Colonic mucosa (tissue), 4 donors: ENCODE results near the gene TEX11. TPM values are rescaled to one million over a fixed set of nuclear protein-coding genes. Genes with fewer than 3 reads are reported as not detected.
"Not testable (repeated sequence)": the region's sequence is repeated elsewhere in the genome, so short reads cannot be mapped to it uniquely, and the experiment has no call there.

ENCODE experiments used
- DNase-seq: peaks from one replicate; pipeline ENCODE4 v3.0.0-alpha.2; 2020
- H3K27ac ChIP-seq: fragments of 200-600 bp; one replicate; pipeline ENCODE4 v1.8.0; 2021
- H3K27me3 ChIP-seq: fragments of 200-600 bp; one replicate; pipeline ENCODE4 v1.8.0; 2021
- H3K36me3 ChIP-seq: fragments of 200-600 bp; one replicate; pipeline ENCODE4 v1.8.0; 2021
- H3K4me1 ChIP-seq: fragments of 200-600 bp; one replicate; pipeline ENCODE4 v1.8.0; 2021; ENCODE audit warnings: mild to moderate bottlenecking
- H3K4me3 ChIP-seq: fragments of 200-600 bp; one replicate; pipeline ENCODE4 v1.8.0; 2021
- H3K9ac ChIP-seq, 2 donors: one replicate each; pipeline ENCODE4 v1.7.0; 2013; ENCODE audit warnings: control low read depth in 2 of 2, low read depth in 2 of 2, low read length in 2 of 2
- H3K9me3 ChIP-seq: fragments of 200-600 bp; one replicate; pipeline ENCODE4 v1.8.0; 2021
- CTCF ChIP-seq: fragments of 200-600 bp; IDR thresholded peaks from one replicate; pipeline ENCODE4 v1.8.0; 2022; ENCODE audit warnings: antibody characterized with exemption, mild to moderate bottlenecking
- intact Hi-C: fragments of 100-400 bp; cut with DNase I; formaldehyde crosslinking; loops from one replicate; pipeline ENCODE4 v1.14.1; 2022
- total RNA-seq, 2 donors: library from RNA; stranded (reverse); fragmentation: NEBNext Ultra II Directional in 1 of 2; extraction: Animal tissue kit (Norgen Biotek cat#: 25700) in 1 of 2; gene quantifications; one replicate each; pipeline ENCODE4 v1.2.1, GENCODE V29; 2021
- donor health status: healthy.
- donor health status: DM: no; HTN: no; CAD: no.
- donor health status: DM: no; HTN: no; CAD: no.

TEX11 gene
- total RNA-seq, 2 donors from 2014 or later, result 0.94 to 1.0 TPM

GRCh38 chrX:70774223-70774622 is 134.3 kb downstream of the TEX11 start:
- intact Hi-C loops, result no loop called here
- no peaks in the 10 kb centered on the region for H3K36me3 ChIP-seq
- H3K4me3 ChIP-seq, result no peak overlapping the region
- no peak overlapping the region for H3K9ac ChIP-seq
- H3K4me1 ChIP-seq, result no peaks in the 10 kb centered on the region
- H3K9me3 ChIP-seq, result no peaks in the 10 kb centered on the region
- DNase-seq, result no peak
- no peak for TF ChIP-seq CTCF
- H3K27me3 ChIP-seq, result no peaks in the 10 kb centered on the region
- H3K27ac ChIP-seq, result no peak overlapping the region

- H3K36me3 ChIP-seq, result no peaks in the 10 kb centered on the region
- peak; percentile 37 for TF ChIP-seq CTCF
- H3K4me1 ChIP-seq, result no peaks in the 10 kb centered on the region
- intact Hi-C loops, result loop anchor here (10.0 kb wide), 1 partner anchor 405 kb away; no protein-coding TSS in a partner anchor
- H3K9me3 ChIP-seq, result no peaks in the 10 kb centered on the region
- no peak overlapping the region for H3K9ac ChIP-seq
- no peak overlapping the region for H3K27ac ChIP-seq
- H3K27me3 ChIP-seq, result no peaks in the 10 kb centered on the region
- H3K4me3 ChIP-seq, result no peak overlapping the region
- DNase-seq, result no peak
Observed at GRCh38 chrX:70769659-70770227, 138.8 kb downstream of the TEX11 start.

GRCh38 chrX:70762285-70762684 is 146.2 kb downstream of the TEX11 start:
- Histone ChIP-seq H3K27ac (no peak overlapping the region), H3K27me3 (no peaks in the 10 kb centered on the region), H3K4me3 (no peak overlapping the region), H3K4me1 (no peaks in the 10 kb centered on the region), H3K36me3 (no peaks in the 10 kb centered on the region), H3K9me3 (no peaks in the 10 kb centered on the region), H3K9ac (no peak overlapping the region)
- DNase-seq, result no peak
- intact Hi-C loops, result loop anchor here (10.0 kb wide), 1 partner anchor 413 kb away; no protein-coding TSS in a partner anchor
- no peak for TF ChIP-seq CTCF

GRCh38 chrX:70755850-70756249 is 152.7 kb downstream of the TEX11 start:
- Histone ChIP-seq H3K27ac (no peak overlapping the region), H3K27me3 (no peaks in the 10 kb centered on the region), H3K9me3 (no peaks in the 10 kb centered on the region), H3K4me3 (no peak overlapping the region), H3K9ac (no peak overlapping the region), H3K4me1 (no peaks in the 10 kb centered on the region), H3K36me3 (no peaks in the 10 kb centered on the region)
- no peak for DNase-seq
- no peak for TF ChIP-seq CTCF
- intact Hi-C loops, result no loop called here

GRCh38 chrX:70754169-70754848 is 154.2 kb downstream of the TEX11 start:
- no peak overlapping the region for H3K4me3 ChIP-seq
- no peaks in the 10 kb centered on the region for H3K9me3 ChIP-seq
- no peak for TF ChIP-seq CTCF
- intact Hi-C loops, result no loop called here
- no peaks in the 10 kb centered on the region for H3K36me3 ChIP-seq
- H3K9ac ChIP-seq, result no peak overlapping the region
- H3K27ac ChIP-seq, result no peak overlapping the region
- H3K4me1 ChIP-seq, result no peaks in the 10 kb centered on the region
- DNase-seq, result no peak
- no peaks in the 10 kb centered on the region for H3K27me3 ChIP-seq

GRCh38 chrX:70733774-70734173 is 174.7 kb downstream of the TEX11 start:
- H3K4me3 ChIP-seq, DNase-seq, H3K9ac ChIP-seq, intact Hi-C loops, H3K27ac ChIP-seq, H3K27me3 ChIP-seq, H3K36me3 ChIP-seq, H3K4me1 ChIP-seq, H3K9me3 ChIP-seq: not testable (repeated sequence)

GRCh38 chrX:70727961-70728360 is 180.6 kb downstream of the TEX11 start:
- H3K27me3 ChIP-seq, intact Hi-C loops, H3K9ac ChIP-seq, DNase-seq, H3K36me3 ChIP-seq, H3K4me3 ChIP-seq, H3K4me1 ChIP-seq, H3K9me3 ChIP-seq, H3K27ac ChIP-seq: not testable (repeated sequence)
